ENCODE data around the gene RSBN1.

Gene RSBN1

GRCh38 chr1:113804421-113805255 is 7.6 kb downstream of the RSBN1 start:
- no peak overlapping the region for H3K4me3 ChIP-seq (ENCODE audit: low read depth, low read length)
- TF ChIP-seq CTCF (IDR thresholded peaks at IDR 0.05; ENCODE audit: low read depth, low read length) = no peak

- TF ChIP-seq CTCF (IDR thresholded peaks at IDR 0.05; ENCODE audit: low read depth, low read length) = no peak
- H3K4me3 ChIP-seq (ENCODE audit: low read depth, low read length) = no peak overlapping the region
These were observed 9.8 kb downstream of the RSBN1 start for GRCh38 chr1:113802367-113803007.

GRCh38 chr1:113800487-113800886 is 11.8 kb downstream of the RSBN1 start:
- TF ChIP-seq CTCF (IDR thresholded peaks at IDR 0.05; ENCODE audit: low read depth, low read length) = no peak
- H3K4me3 ChIP-seq (ENCODE audit: low read depth, low read length) = no peak overlapping the region

GRCh38 chr1:113797472-113797871 is 14.8 kb downstream of the RSBN1 start:
- TF ChIP-seq CTCF (IDR thresholded peaks at IDR 0.05; ENCODE audit: low read depth, low read length) = no peak

GRCh38 chr1:113793878-113794834 is 18.1 kb downstream of the RSBN1 start:
- no peak for TF ChIP-seq CTCF (IDR thresholded peaks at IDR 0.05; ENCODE audit: low read depth, low read length)
- no peak overlapping the region for H3K4me3 ChIP-seq (ENCODE audit: low read depth, low read length)

More at GRCh38 chr1:113797472-113797871, 14.8 kb downstream of the RSBN1 start:
- no peak overlapping the region for H3K4me3 ChIP-seq (ENCODE audit: low read depth, low read length)

GRCh38 chr1:113792986-113793385 is 19.3 kb downstream of the RSBN1 start:
- no peak for TF ChIP-seq CTCF (IDR thresholded peaks at IDR 0.05; ENCODE audit: low read depth, low read length)
- no peak overlapping the region for H3K4me3 ChIP-seq (ENCODE audit: low read depth, low read length)
